OCI-LY3 (cell line): ENCODE results near the gene PAK5.

Source experiments
- H2AFZ ChIP-seq: fragments of 200-600, 300-600 bp; shearing (Covaris generic); 2 replicates; pipeline ENCODE4 v1.6.0; 2014; ENCODE audit warnings: antibody characterized with exemption, low read depth, low read length
- H3K27ac ChIP-seq: fragments of 200-600, 300-600 bp; sonication (generic); 2 replicates; pipeline ENCODE4 v1.5.1; 2014; ENCODE audit warnings: mild to moderate bottlenecking, low read length, moderate library complexity, mixed read lengths
- H3K27me3 ChIP-seq: fragments of 200-600, 300-600 bp; sonication (generic); 2 replicates; pipeline ENCODE4 v1.6.1; 2014; ENCODE audit warnings: low read depth, low read length, mixed read lengths
- H3K36me3 ChIP-seq: fragments of 200-600, 300-600 bp; sonication (generic); replicated peaks from 2 replicates; pipeline ENCODE3; 2014; ENCODE audit warnings: low read depth, low read length, mixed read lengths
- H3K4me1 ChIP-seq: fragments of 300-600, 200-600 bp; sonication (generic); 2 replicates; pipeline ENCODE4 v1.6.1; 2014; ENCODE audit warnings: low read length, mixed read lengths
- H3K4me2 ChIP-seq: fragments of 200-600, 300-600 bp; sonication (generic); 2 replicates; pipeline ENCODE4 v1.6.1; 2014; ENCODE audit warnings: low read length, mixed read lengths
- H3K4me3 ChIP-seq: fragments of 300-600, 200-600 bp; sonication (generic); 2 replicates; pipeline ENCODE4 v1.5.1; 2014; ENCODE audit warnings: antibody characterized with exemption, mild to moderate bottlenecking, low read length, moderate library complexity
- H3K79me2 ChIP-seq: fragments of 300-600, 200-600 bp; shearing (Covaris generic); 2 replicates; pipeline ENCODE4 v1.6.1; 2014; ENCODE audit warnings: mild to moderate bottlenecking, low read length, mixed read lengths
- H3K9ac ChIP-seq: fragments of 300-600, 200-600 bp; shearing (Covaris generic); 2 replicates; pipeline ENCODE4 v1.6.0; 2014; ENCODE audit warnings: mild to moderate bottlenecking, low read length, moderate library complexity
- H3K9me3 ChIP-seq: fragments of 200-600, 300-600 bp; shearing (Covaris generic); 2 replicates; pipeline ENCODE4 v1.6.1; 2014; ENCODE audit warnings: low read length, mixed read lengths; ENCODE audit not compliant: insufficient read depth
- H4K20me1 ChIP-seq: fragments of 200-600, 300-600 bp; sonication (generic); 2 replicates; pipeline ENCODE4 v1.6.1; 2016; ENCODE audit warnings: low read length, mixed read lengths; ENCODE audit not compliant: insufficient read depth
- EZH2phosphoT487 ChIP-seq: fragments of 200-600 bp; shearing (Covaris generic); IDR thresholded peaks from 2 replicates; pipeline ENCODE4 v1.6.1; 2018; ENCODE audit warnings: antibody characterized with exemption, mixed run types, low read depth
- TF ChIP-seq, protein P1 (sequence below): fragments of 200-600, 300-600 bp; sonication (generic); IDR thresholded peaks from 2 replicates; pipeline ENCODE4 v1.5.1; 2014; ENCODE audit warnings: antibody characterized with exemption, low read length, low read depth

Gene PAK5

DNA sequence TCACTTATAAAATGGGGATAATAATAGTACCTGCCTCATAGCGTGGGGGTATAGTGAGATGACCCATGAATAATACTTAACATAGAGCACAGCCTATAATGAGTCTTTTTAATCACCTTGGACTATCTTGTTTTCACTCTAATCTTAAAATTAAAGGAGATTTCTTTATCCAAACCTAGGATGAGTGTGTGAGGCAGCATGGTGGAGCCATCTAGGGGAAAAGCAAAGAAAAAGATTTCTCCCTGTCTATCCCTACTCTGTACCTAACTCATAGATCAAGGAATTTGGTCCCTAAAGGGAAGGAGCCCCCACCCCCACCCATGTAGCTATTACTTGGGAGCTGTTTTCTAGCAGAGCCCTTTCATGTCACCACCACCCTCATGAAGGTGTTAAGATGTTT is 45.2 kb upstream of the PAK5 start:
- H3K27me3 ChIP-seq, result 0 out of 2 replicates have a peak, but pooled peaks cover 6% of the 10 kb centered on the region
- no peak for TF ChIP-seq EZH2phosphoT487
- TF ChIP-seq, protein P1, sequence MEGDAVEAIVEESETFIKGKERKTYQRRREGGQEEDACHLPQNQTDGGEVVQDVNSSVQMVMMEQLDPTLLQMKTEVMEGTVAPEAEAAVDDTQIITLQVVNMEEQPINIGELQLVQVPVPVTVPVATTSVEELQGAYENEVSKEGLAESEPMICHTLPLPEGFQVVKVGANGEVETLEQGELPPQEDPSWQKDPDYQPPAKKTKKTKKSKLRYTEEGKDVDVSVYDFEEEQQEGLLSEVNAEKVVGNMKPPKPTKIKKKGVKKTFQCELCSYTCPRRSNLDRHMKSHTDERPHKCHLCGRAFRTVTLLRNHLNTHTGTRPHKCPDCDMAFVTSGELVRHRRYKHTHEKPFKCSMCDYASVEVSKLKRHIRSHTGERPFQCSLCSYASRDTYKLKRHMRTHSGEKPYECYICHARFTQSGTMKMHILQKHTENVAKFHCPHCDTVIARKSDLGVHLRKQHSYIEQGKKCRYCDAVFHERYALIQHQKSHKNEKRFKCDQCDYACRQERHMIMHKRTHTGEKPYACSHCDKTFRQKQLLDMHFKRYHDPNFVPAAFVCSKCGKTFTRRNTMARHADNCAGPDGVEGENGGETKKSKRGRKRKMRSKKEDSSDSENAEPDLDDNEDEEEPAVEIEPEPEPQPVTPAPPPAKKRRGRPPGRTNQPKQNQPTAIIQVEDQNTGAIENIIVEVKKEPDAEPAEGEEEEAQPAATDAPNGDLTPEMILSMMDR, result peak; percentile 35
- no peak overlapping the region for H3K4me2 ChIP-seq
- no peak overlapping the region for H3K4me3 ChIP-seq
- H3K9ac ChIP-seq, result no peak overlapping the region
- no peaks in the 10 kb centered on the region for H3K4me1 ChIP-seq
- no peaks in the 10 kb centered on the region for H3K9me3 ChIP-seq
- H3K79me2 ChIP-seq, result no peaks in the 10 kb centered on the region
- no peaks in the 10 kb centered on the region for H4K20me1 ChIP-seq
- H2AFZ ChIP-seq, result no peak overlapping the region
- H3K36me3 ChIP-seq, result no peaks in the 10 kb centered on the region
- H3K27ac ChIP-seq, result no peak overlapping the region

DNA sequence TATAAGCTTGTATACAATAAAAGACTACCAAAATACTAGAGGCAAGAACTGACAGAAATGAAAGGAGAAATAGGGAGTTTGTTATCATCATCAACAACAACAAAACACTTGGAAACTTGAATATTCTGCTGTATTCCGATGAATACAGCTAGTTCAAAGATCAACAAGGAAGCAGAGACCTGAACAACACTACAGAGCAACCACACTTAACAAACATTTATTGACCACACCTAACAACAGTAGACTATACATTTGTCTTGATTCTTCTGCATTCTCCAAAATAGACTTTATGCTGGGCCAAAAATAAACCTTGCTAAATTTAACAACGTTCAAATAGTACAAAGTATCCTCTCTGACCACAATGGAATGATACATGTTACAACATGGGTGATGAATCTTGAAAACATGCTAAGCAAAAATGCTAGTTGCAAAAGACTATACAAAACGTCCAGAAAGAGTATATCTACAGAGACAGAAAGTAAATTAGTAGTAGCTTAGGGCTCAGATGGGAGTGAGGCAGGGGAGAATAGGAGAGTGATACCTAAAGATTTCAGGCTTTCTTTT is 39.1 kb upstream of the PAK5 start:
- Histone ChIP-seq H3K27ac (no peak overlapping the region), H4K20me1 (no peaks in the 10 kb centered on the region), H3K9me3 (no peaks in the 10 kb centered on the region), H3K27me3 (0 out of 2 replicates have a peak, but pooled peaks cover 17% of the 10 kb centered on the region), H3K4me3 (no peak overlapping the region), H3K79me2 (no peaks in the 10 kb centered on the region), H2AFZ (no peak overlapping the region), H3K4me2 (no peak overlapping the region), H3K36me3 (no peaks in the 10 kb centered on the region), H3K4me1 (no peaks in the 10 kb centered on the region), H3K9ac (no peak overlapping the region)
- TF ChIP-seq, protein P1, result no peak
- no peak for TF ChIP-seq EZH2phosphoT487

DNA sequence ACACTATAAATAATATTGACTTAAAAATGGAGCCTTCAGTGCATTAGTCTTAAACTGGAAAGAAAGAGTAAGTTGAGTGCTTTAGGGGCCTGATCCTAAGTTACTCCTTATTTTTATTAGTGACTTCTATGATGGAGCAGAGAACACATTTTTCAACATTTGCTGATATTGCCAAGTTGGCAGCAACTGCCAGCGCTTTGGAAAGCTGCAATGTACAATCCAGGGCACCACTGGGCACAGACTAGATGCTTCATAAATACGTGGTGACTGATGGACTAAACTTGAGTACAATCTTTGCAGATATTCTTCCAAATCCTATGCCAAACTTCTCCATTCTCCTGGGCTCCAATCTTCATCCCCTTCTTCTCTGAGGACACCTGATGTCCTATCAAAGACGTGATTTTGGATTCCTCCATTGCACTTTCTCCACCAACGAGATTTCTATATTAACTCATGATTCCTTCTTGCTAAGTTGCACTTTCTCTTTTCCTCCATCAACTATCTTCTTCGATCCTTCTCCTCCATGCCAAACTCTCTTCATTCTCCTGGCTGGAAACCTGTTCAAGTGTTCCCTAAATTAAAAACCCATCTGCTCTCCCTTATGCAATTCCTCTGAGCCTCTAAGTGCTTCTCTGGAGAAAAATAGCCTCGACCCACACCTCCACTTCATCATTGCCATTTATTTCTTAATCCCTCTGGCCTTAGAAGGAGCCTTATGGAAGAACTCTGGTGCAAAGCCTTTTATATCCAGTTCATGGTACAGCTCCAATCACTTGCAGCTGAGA is 28.5 kb upstream of the PAK5 start:
- Histone ChIP-seq H2AFZ (no peak overlapping the region), H3K27ac (no peak overlapping the region), H3K4me1 (no peaks in the 10 kb centered on the region), H3K27me3 (peaks cover 21% of the 10 kb centered on the region), H3K9ac (no peak overlapping the region), H3K4me2 (no peak overlapping the region), H4K20me1 (no peaks in the 10 kb centered on the region), H3K79me2 (no peaks in the 10 kb centered on the region), H3K4me3 (no peak overlapping the region), H3K36me3 (no peaks in the 10 kb centered on the region), H3K9me3 (no peaks in the 10 kb centered on the region)
- TF ChIP-seq, protein P1, result no peak
- TF ChIP-seq EZH2phosphoT487, result no peak

DNA sequence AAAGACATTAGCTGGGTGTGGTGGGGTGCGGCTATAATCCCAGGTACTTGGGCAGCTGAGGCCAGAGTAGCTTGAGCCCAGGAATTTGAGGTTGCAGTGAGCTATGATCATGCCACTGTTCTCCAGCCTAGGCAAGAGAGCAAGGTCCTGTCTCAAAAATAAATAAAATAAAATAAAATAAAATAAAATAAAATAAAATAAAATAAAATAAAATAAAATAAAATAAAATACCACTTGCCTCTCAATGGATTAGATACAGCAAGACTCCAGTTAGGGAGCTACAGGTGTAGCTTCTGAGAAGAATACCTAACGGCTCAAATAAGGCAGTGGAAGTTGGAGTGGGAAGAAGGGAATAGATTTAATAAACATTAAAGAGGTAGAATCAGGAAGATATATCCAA is 13.7 kb upstream of the PAK5 start:
- Histone ChIP-seq H4K20me1 (no peaks in the 10 kb centered on the region), H3K79me2 (no peaks in the 10 kb centered on the region), H2AFZ (no peak overlapping the region), H3K4me2 (no peak overlapping the region), H3K4me3 (no peak overlapping the region), H3K27me3 (peaks cover 11% of the 10 kb centered on the region; the same call in 1 of the 2 replicates), H3K36me3 (no peaks in the 10 kb centered on the region), H3K4me1 (no peaks in the 10 kb centered on the region), H3K9ac (no peak overlapping the region), H3K27ac (no peak overlapping the region), H3K9me3 (no peaks in the 10 kb centered on the region)
- TF ChIP-seq, protein P1, result no peak
- no peak for TF ChIP-seq EZH2phosphoT487
